Stimulated activated naive CD4-positive, alpha-beta T cell (primary cell): Measurements from ENCODE around the gene SPRED1.

Experiments
- DNase-seq, 6 experiments: peaks; one replicate each; lab custom pipeline; 2025; lab: John Stamatoyannopoulos, UW

SPRED1 gene

DNA sequence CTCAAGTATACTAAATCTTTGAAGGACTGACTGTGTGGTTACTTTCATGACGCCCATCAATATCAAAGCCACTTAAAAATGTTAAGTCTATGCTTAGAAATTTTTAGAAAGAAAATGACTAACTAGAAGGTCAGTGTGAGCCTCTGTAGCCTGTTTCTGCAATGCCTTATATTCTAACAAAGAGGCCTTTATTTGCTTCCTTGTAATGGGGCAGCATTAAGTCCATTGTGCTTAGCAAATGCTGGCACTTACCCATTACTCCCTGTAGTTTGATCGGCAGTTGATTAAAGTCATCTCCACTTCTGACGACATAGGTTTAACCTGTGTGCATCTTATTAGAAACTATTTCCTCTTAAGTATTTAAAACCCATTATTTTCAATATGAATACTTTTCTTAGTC, 109.7 kb downstream of the SPRED1 start:
- DNase-seq = no peak

DNA sequence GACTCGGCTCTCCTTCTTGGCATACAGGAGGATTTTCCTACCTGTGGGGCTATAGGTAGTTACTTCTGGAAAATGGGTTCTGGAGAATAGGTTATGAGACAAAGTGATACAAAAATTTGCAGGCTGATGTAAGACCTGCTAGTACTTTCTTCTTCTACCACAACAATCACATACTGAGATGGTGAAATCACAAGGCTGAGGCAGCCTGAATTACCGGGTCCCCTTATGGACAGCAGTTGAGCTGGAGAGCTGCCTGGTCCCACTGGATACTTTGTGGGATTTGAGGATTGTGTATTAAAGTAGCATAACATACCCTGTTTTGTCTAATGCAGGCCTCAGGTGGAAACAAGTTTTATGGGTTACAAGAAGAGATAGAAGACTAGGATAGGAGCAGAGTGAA, 114.8 kb downstream of the SPRED1 start:
- DNase-seq = no peak

DNA sequence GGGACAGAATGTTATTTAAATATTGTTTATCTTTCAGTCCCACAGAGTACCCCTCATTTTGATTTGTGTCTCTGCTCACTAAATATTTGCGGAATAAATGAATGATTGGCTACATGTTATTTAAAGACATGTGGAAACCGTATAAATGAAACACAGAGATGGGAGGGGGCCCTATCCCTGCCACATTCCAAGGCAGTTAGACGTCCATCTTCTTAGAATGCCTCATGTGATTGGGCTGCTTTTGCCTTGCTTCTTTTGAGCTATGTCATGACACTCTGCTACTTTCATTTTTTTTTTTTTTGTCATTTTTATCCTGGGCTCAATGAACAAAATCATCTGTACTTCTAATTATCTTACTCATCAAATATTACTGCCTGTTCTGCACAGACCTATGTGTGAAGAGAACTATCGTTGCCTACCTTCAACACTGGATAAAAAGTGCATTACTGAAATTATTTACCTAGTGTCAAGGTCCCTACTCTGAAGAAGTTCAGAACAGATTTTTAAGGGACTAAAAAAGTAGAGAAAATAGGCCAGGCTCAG, 117.4 kb downstream of the SPRED1 start:
- DNase-seq = no peak

DNA sequence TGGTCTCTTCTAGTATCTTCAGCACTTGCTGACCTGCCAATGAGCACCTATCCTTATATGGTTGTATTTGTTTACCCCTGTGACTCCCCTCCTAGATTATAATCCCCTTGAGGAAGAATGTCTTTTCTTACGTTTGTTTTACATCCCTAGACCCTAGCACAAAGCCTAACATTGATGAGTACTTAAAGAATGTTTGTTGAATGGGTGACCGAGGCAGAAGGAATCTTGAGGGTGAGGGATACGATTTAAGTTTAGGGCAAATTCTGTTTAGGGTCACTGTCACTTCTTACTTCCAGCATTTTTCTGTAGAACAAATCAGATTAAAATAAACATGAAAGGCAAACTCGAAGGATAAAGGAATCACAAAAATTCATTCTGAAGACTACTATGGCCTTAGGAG, 120.4 kb downstream of the SPRED1 start:
- DNase-seq = no peak

DNA sequence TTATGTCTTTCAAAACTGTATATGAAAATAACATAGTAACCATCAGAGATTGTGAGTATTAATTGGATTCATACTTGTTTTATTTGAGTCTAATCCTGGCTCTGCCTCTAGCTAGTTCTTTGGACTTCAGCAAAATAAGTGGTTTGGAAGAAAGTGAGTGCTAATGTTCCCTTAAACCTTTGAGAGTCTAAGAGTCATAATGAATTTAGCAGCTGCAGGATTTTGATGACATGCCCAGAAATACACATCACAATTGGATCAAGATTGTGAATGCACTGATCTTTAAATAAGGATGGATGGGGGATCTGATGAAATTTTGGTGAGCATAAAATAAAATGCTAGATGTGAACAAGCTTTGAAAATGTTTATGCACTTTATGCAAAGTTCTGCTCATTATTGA, 121.4 kb downstream of the SPRED1 start:
- DNase-seq = no peak

DNA sequence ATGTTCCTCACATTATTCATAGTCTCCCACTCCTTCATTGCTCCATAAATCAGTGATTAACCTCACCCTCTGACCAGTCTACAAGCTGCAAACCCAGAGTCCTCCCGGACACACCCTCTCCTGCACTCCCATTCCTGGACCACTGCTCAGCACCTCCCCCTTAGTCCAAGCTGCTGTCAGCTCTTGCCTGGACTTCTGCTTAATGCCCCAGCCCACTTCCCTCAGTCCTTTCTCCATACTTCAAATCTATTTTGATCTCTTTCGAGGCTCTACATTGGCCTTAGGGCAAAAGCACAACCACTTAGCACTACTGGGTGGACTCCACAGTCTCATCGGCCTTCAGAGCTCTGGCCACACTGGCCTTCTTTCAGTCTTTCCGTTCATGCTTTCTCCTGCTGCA, 121.9 kb downstream of the SPRED1 start:
- no peak for DNase-seq

DNA sequence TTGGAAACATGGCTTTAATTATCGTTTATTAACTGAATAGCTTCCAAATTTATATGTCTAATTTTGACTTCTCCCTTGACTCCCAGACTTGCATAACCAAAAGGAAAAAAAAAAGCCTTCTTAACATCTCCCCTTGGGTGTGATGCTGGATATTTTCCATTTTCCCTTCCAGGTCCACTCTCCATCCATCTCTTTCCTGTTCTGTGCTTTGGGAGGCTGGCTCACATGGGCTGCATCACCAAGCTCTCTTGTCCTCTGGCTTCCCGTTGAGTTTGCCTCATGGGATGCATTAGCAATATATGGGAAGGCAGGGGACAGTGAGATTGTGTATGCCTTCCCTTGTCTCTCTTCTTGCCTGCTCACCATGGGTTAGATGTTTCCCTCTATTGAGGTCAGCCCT, 123.4 kb downstream of the SPRED1 start:
- DNase-seq = no peak

DNA sequence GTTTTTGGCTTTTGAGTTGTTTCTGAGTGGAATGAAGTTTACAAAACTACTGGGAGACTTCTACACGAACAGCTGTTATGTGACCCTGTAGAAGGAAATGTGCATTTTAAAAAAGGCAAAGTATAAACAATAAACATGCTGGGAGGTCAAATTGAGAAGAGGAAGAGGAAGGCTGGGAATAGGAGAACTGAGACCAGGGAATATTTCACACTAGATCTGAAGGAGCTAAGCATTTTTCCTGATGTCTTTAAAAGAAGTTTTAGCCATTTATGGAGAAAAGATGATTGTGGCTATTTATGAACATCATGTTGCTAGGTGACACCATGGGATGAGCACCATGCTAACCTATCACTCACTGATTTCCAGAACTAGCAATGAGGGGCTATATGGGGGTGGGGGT, 125.0 kb downstream of the SPRED1 start:
- DNase-seq = no peak

DNA sequence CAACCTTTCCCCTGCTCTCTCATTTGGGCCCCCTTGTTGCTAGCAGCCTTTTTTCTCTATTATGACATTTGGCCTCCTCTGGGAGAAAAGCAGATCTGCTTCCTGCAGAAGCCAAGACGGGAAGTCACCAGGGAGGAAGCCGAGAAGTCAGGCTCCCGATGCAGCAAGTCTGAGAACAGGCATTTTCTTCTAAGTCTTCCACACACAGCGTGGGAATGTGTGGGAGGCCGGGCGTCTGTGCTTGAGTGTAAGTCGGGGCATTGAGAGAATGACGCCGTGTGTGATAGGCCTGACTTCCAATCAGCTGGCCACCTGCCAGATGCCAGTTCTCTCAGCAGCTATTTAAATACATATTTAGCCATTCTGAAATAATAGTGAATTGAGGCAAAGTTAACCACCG, 125.5 kb downstream of the SPRED1 start:
- DNase-seq = peak in 1 of 6 experiments; percentile 0

DNA sequence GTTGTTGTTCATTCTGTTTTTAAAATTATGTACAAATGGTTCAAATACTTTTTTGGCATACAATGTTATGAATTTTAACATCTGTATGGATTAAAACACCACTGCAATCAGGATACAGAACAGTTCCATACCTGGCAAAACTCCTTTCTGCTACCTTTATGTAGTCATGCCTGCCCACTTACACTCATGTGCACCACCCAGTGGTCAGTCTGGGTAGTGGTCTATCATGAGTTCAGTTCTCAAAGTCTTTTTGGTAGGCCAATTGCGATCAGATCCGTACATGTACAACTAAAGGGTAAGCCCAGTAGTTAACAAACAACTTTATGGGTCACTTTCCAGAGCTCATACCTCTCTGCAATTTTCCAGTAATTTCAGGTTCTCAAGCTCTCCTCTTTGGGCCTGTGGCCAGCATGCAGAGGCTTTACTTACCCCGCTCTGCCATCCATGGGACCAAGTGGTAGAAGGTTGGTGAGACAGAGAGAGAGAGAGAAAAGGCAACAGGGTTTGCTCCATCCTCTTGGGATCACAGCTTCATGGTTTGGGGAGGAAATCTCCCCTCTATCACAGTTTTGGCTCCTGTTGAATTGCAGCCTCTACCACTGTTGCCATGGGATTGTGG, 137.4 kb downstream of the SPRED1 start:
- peak in 5 of 6 experiments; percentile 5 to 36 (median 24) for DNase-seq

DNA sequence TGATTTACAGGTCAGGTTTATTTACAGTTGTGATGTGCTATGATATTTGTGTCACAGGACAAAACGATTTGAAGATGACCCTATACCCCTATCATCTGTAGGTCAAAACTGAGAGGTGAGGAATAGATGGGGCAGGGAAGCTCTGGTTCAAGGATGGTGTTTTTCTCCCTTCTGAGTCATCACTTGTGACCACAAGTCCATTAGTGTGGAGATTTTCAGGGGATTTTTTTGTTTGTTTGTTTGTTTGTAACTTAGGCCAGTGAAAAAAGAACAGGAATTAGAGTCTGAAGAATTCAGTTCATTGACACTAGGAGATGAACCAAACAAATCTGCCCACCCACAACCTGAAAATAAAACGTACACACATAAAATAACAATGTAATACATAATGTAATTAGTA, 138.6 kb downstream of the SPRED1 start:
- no peak for DNase-seq

DNA sequence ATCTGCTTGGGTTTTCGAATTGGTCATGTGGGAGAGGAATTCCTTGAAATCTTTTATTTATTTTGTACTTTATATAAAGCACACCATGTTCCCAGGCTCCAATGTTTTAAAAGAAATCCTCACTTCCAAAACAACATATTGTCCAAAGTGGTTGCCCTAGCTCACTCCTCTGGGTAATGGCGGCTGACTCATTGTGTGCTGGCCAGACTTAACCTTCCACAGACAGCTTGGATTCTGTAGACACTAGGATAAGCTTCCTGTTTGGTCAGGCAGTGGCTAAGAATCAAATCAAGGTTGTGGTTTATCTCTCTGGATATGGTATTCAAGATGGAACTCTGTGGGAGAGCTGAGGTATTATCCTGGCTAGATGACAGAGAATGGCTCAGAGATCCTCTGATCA, 145.5 kb downstream of the SPRED1 start:
- DNase-seq = no peak

DNA sequence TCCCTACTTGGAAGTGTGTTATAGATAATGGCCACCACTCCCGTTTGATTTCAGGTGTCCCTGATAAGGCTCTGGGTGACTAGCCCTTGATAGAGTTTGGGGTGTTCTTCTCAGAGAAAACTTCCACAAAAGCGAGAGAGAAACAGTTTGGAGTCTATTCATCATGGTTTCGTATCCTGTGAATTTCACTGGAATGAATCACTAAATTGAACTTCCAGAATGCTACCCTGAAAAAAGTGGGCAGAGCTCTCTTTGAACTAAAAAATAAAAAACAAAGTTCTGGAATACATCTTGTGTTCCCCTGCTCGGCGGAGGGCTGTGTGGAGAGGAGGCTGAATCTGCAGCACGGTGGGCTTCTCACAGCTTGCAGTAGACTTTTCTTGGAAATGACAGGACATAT, 148.5 kb downstream of the SPRED1 start:
- DNase-seq = no peak

DNA sequence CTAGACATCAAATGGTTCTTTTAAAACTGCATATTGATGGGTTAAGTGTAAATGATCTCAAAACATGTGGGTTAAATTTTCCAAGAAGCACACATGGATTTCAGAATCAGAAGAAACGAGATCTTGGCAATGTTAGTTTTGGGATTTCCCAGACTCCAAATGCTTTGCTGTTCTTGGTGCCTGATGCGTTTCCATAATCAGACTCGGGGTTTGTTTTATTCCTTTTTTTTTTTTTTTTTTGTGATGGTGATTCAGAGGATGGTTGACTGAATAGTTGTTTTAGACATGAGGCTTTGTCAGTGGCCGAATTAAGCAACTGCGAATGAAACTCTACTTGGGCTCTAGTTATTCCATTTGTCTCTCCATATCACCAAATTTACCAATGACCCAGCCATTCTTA, 149.1 kb downstream of the SPRED1 start:
- DNase-seq = no peak

DNA sequence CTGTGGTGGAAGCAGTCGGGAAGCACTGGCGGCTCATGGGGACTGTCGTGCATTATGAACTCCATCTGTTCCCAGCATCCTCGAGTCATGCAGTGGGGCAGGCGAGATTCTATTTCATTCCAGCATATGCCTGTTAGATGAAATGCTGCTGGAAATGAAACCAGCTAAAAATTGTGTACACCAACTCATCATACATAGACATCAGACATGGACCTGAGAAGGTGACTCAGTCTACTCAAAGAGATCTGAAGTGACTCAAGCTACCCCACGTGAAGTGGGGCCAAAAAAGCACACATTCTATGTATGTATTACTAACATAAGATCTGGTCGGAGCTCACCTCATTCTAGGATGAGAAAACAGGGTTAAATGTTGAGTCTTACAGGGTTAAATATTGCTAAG, 153.8 kb downstream of the SPRED1 start:
- no peak for DNase-seq
